Hematopoietic multipotent progenitor cell treated with erythropoietin and hydrocortisone succinate and interleukin-3 and kit ligand, for 8 days (in vitro differentiated cells): ENCODE data around the gene GSTK1.

Experiments
- DNase-seq: peaks from one replicate; pipeline ENCODE4 v3.0.0-alpha.2; 2015

GSTK1 gene

GRCh38 chr7:143300959-143301935 lies 38.0 kb downstream of the GSTK1 start:
- DNase-seq: no peak

GRCh38 chr7:143303733-143304132 lies 40.5 kb downstream of the GSTK1 start:
- no peak for DNase-seq

- DNase-seq: no peak
Observed at GRCh38 chr7:143304938-143305337, 41.7 kb downstream of the GSTK1 start.

- peak; percentile 80 for DNase-seq
Observed at GRCh38 chr7:143305423-143306070, 42.3 kb downstream of the GSTK1 start.

- no peak for DNase-seq
Observed at GRCh38 chr7:143308632-143309031, 45.4 kb downstream of the GSTK1 start.

GRCh38 chr7:143314127-143314526 lies 50.9 kb downstream of the GSTK1 start:
- DNase-seq: no peak

GRCh38 chr7:143315776-143316175 lies 52.5 kb downstream of the GSTK1 start, which contains the start of gene CLCN1:
CLCN1 (plus strand) TSS chr7:143316111; CDS start chr7:143316213, 102 bp downstream.
- no peak for DNase-seq

GRCh38 chr7:143316492-143316891 lies 53.3 kb downstream of the GSTK1 start:
- DNase-seq: no peak

- no peak for DNase-seq
Observed at GRCh38 chr7:143318661-143319060, 55.4 kb downstream of the GSTK1 start.
